Chondrocyte (in vitro differentiated cells): Measurements from ENCODE around the gene PPM1G. TPM values are rescaled to one million over a fixed set of nuclear protein-coding genes. Genes with fewer than 3 reads are reported as not detected.

Experiments
- DNase-seq: peaks from one replicate; pipeline ENCODE4 v3.0.0; 2021; ENCODE audit warnings: mixed read lengths, low spot score
- H3K27ac Mint-ChIP-seq: one replicate; pipeline ENCODE4 v1.8.0; 2021; ENCODE audit warnings: mild to moderate bottlenecking, moderate library complexity, mixed read lengths; ENCODE audit not compliant: unreplicated experiment
- H3K27me3 Mint-ChIP-seq: 2 replicates; pipeline ENCODE4 v1.8.0; 2021; ENCODE audit warnings: low read depth, mixed read lengths
- H3K36me3 Mint-ChIP-seq: 2 replicates; pipeline ENCODE4 v1.8.0; 2021; ENCODE audit warnings: low read depth, mixed read lengths
- H3K4me1 Mint-ChIP-seq: 2 replicates; pipeline ENCODE4 v1.8.0; 2021; ENCODE audit warnings: low read depth, mild to moderate bottlenecking, mixed read lengths
- H3K4me3 Mint-ChIP-seq: one replicate; pipeline ENCODE4 v1.8.0; 2021; ENCODE audit warnings: mild to moderate bottlenecking, moderate library complexity, mixed read lengths; ENCODE audit not compliant: unreplicated experiment
- H3K9me3 Mint-ChIP-seq: 2 replicates; pipeline ENCODE4 v1.8.0; 2021; ENCODE audit warnings: low read depth, mixed read lengths
- total RNA-seq: library from RNA; stranded (reverse); gene quantifications from 3 replicates; pipeline ENCODE4 v1.2.1, GENCODE V29; 2021
- TF ChIP-seq, protein P1 (sequence below): fragments of 200-600 bp; sonication (generic); IDR thresholded peaks from 2 replicates; pipeline ENCODE4 v1.5.0; 2021; ENCODE audit warnings: antibody characterized with exemption, mild to moderate bottlenecking, moderate library complexity

PPM1G gene
- total RNA-seq, 1 donor from 2014 or later, result 55.7 TPM

DNA sequence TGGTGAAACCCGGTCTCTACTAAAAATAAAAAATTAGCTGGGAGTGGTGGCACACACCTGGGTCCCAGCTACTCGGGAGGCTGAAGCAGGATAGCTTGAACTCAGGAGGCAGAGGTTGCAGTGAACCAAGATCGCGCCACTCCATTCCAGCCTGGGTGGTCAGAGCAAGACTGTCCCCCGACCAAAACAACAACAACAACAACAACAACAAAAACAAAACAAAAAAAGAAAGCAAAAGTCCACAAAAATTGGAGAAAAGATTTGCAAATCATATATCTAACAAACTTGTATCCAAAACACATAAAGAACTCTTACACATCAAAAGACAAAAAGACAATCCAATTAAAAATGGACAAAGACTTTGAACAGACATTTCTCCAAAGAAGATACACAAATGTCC lies 10.4 kb downstream of the PPM1G start:
- Mint-ChIP-seq H3K4me3 (no peak overlapping the region), H3K9me3 (no peaks in the 10 kb centered on the region), H3K27me3 (no peaks in the 10 kb centered on the region), H3K36me3 (no peaks in the 10 kb centered on the region), H3K4me1 (peaks cover 10% of the 10 kb centered on the region), H3K27ac (peak overlapping the region; percentile 54)
- DNase-seq, result no peak
- TF ChIP-seq, protein P1, sequence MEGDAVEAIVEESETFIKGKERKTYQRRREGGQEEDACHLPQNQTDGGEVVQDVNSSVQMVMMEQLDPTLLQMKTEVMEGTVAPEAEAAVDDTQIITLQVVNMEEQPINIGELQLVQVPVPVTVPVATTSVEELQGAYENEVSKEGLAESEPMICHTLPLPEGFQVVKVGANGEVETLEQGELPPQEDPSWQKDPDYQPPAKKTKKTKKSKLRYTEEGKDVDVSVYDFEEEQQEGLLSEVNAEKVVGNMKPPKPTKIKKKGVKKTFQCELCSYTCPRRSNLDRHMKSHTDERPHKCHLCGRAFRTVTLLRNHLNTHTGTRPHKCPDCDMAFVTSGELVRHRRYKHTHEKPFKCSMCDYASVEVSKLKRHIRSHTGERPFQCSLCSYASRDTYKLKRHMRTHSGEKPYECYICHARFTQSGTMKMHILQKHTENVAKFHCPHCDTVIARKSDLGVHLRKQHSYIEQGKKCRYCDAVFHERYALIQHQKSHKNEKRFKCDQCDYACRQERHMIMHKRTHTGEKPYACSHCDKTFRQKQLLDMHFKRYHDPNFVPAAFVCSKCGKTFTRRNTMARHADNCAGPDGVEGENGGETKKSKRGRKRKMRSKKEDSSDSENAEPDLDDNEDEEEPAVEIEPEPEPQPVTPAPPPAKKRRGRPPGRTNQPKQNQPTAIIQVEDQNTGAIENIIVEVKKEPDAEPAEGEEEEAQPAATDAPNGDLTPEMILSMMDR, result no peak

DNA sequence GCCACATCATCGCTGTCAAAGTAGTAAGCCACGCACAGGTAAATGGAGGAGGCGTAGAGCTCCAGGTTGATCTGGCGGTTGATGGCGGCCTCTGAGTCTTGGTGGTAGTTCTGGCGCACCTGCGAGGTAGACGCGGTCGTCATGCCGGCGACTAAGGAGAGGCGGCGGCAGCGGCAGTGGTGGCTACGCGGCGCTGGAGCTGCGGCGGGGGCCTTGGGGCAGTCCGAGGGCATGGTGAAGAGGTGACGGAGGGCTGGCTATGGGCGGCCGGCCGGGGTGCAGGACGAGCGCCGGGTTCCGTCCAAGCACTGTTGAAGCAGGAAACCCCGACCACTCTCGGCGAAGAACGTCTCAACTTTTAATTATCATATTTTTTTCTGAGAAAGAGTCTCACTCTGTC lies 16.2 kb downstream of the PPM1G start:
- peaks cover 7% of the 10 kb centered on the region for H3K36me3 Mint-ChIP-seq
- H3K27me3 Mint-ChIP-seq, result no peaks in the 10 kb centered on the region
- peaks cover 5% of the 10 kb centered on the region for H3K4me1 Mint-ChIP-seq
- TF ChIP-seq, protein P1, result no peak
- H3K27ac Mint-ChIP-seq, result no peak overlapping the region
- no peak for DNase-seq
- no peaks in the 10 kb centered on the region for H3K9me3 Mint-ChIP-seq
- H3K4me3 Mint-ChIP-seq, result no peak overlapping the region

DNA sequence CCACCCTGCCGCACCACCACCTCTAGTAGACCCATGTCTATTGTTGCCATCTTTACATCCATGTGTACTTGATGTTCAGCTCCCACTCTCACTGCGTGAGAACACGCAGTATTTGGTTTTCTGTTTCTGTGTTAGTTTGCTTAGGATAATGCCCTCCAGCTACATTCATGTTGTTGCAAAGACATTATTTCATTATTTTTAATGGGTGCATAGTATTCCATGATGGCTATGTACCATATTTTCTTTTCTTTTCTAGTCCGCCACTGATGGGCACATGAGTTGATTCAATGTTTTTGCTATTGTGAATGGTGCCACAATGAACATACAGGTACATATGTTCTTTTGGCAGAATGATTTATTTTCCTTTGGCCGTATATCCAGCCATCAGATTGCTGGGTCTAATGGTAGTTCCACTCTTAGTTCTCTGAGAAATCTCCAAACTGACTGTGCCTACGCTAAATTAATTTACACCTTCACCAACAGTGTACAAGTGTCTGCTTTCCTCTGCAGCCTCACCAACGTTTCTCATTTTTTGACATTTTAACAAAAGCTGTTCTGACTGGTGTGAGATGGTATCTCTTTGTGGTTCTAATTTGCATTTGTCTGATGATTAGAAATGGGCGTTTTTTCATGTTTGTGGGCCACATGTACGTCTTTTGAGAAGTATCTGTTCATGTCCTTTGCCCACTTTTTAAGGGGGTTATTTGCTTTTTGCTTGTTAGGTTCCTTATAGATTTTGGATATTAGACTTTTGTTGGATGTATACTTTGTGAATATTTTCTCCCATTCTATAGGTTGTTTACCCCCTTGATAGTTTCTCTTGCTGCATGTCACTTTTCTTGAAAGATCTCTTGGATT lies 18.3 kb downstream of the PPM1G start:
- TF ChIP-seq, protein P1, result no peak
- Mint-ChIP-seq H3K4me1 (peaks cover 5% of the 10 kb centered on the region), H3K36me3 (peaks cover 7% of the 10 kb centered on the region), H3K27ac (no peak overlapping the region), H3K9me3 (no peaks in the 10 kb centered on the region), H3K27me3 (no peaks in the 10 kb centered on the region), H3K4me3 (no peak overlapping the region)
- no peak for DNase-seq

DNA sequence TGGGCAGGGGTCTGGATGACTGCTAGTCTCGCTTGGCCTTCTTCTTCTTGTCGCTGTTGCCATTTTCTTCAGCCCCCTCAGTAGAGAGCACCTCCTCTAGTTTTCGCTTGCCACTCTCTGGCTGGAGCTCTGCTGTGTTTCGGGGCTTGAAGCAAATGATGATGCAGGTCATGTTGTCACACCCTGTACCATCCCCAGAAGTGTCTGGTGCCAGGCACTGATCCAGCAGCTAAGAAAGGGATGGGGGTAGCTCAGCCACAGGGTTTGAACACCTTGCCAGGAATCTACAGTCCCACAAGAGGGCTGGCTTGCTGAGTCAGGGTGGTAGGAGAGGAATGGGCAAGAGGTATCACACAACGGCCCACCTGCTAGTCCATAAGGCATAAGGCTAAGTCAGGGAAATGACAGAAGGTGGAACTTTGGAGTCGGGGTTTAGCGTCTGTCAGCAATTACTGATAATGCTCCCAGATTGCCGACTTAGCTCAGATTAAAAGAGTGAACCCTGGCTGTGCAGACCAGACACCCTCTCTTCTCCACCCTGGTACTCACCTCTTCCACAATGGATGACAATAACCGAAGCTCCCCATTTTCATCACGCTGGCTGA lies 27.7 kb downstream of the PPM1G start:
- Mint-ChIP-seq H3K27me3 (no peaks in the 10 kb centered on the region), H3K9me3 (no peaks in the 10 kb centered on the region), H3K27ac (peak overlapping the region; percentile 99), H3K36me3 (peaks cover 25% of the 10 kb centered on the region), H3K4me1 (peaks cover 33% of the 10 kb centered on the region), H3K4me3 (peak overlapping the region; percentile 85)
- TF ChIP-seq, protein P1, result no peak
- DNase-seq, result no peak

DNA sequence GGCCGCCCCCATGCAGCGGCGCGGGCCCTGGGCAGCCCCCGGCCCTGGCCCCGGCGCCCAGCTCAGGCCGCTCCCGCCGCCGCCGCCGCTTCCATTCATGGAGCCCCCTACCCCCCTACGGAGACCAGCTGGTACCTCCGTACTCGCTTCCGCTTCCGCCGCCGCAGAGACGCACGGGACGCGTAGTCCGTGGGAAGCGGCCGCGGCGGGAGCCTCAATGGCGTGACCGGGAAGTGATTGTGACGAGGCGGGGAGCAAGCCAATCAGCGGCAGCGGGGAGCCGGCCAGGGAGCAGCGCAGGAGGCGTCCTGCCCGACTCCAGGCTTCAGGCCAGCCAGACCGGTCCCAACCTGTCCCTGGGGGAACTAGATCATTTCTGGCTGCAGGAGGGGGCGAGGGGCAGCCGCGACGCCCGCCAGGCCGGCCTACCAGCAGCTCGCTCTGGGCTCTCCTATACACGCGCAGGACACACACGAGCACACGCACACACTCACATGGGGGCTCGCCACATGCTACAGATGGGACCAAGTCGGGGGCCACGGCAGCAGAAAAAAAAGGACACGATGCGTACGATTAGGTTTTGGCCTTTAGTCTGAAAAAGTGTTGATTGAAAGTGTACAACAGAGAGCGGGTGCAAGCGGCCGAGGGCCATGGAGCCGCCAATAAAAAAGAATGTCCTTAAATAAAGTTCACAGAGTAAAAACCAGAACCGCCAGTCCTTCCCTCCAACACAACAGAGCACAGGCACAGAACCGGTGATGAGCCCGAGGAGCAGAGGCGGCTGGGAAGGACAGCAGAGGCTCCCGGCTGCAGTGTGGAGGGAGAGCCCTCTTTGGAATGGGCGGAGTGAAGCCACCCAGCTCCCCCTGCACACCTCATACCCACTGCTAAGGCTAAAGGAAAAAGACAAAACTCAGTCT lies 28.5 kb downstream of the PPM1G start, which contains the start of gene ZNF513:
ZNF513 (minus strand) TSS at position 109 of the 920 bp plus-strand sequence. CDS start 208 bp downstream, outside the sequence.
- Mint-ChIP-seq H3K27ac (peak within 1 kb of the TSS; percentile 99), H3K9me3 (no peaks in the 10 kb centered on the region), H3K27me3 (no peaks in the 10 kb centered on the region), H3K4me3 (peak within 1 kb of the TSS; percentile 85), H3K4me1 (peaks cover 33% of the 10 kb centered on the region), H3K36me3 (peaks cover 29% of the 10 kb centered on the region)
- TF ChIP-seq, protein P1, result no peak
- peak; percentile 98 for DNase-seq
